Measurements from ENCODE around the gene UROS. TPM values are rescaled to one million over a fixed set of nuclear protein-coding genes. Genes with fewer than 3 reads are reported as not detected.

UROS gene
- total RNA-seq, 1 experiment from 2014 or later = 48.7 TPM

- TF ChIP-seq ATF6 (CRISPR knock-in tag; IDR thresholded peaks at IDR 0.05) (no peak), USF2 (CRISPR knock-in tag; IDR thresholded peaks at IDR 0.05) (0 out of 2 replicates have a peak, but pooled peaks have one; percentile 50), JUN (CRISPR knock-in tag; IDR thresholded peaks at IDR 0.05) (0 out of 2 replicates have a peak, but pooled peaks have one; percentile 58), MAX (CRISPR knock-in tag; IDR thresholded peaks at IDR 0.05) (peak; percentile 27; the same call in 1 of the 2 replicates), KAT7 (CRISPR knock-in tag; IDR thresholded peaks at IDR 0.05; ENCODE audit: borderline replicate concordance) (peak; percentile 30; the same call in 1 of the 2 replicates), ATF2 (CRISPR knock-in tag; IDR thresholded peaks at IDR 0.05; ENCODE audit: borderline replicate concordance, low read depth) (no peak), ZBTB43 (CRISPR knock-in tag; IDR thresholded peaks at IDR 0.05) (no peak)
These were observed at the start of gene UROS, which contains the start of gene BCCIP (continued) for GRCh38 chr10:125822878-125823662.

GRCh38 chr10:125871338-125871737, 48.3 kb upstream of the UROS start:
- ATAC-seq = no peak
- DNase-seq (ENCODE audit: low spot score) = no peak
- no peak overlapping the region for H3K4me3 Mint-ChIP-seq
- ChIA-PET POLR2A (no interaction called here), CTCF (interaction anchor here (2.3 kb wide), 1 partner anchor 63 kb away, joined by 8 read pairs; no protein-coding TSS in a partner anchor)
- H3K27ac Mint-ChIP-seq = no peak overlapping the region
- no peaks in the 10 kb centered on the region for H3K4me1 Mint-ChIP-seq
- no peaks in the 10 kb centered on the region for H3K27me3 Mint-ChIP-seq (ENCODE audit: low read depth)
- peaks cover 19% of the 10 kb centered on the region for H3K9me3 Mint-ChIP-seq
- TF ChIP-seq IRF1 (CRISPR knock-in tag; IDR thresholded peaks at IDR 0.05) (no peak), CDX4 (CRISPR knock-in tag; IDR thresholded peaks at IDR 0.05; ENCODE audit: borderline replicate concordance) (no peak)
- H3K36me3 Mint-ChIP-seq = peaks cover 34% of the 10 kb centered on the region

- POLR2A ChIA-PET = no interaction called here
- H3K9me3 Mint-ChIP-seq = no peaks in the 10 kb centered on the region
- DNase-seq (ENCODE audit: low spot score) (no peak), ATAC-seq (peak; percentile 58)
- no peak overlapping the region for H3K27ac Mint-ChIP-seq
- H3K4me3 Mint-ChIP-seq = no peak overlapping the region
- TF ChIP-seq GRHL2 (CRISPR knock-in tag; IDR thresholded peaks at IDR 0.05; ENCODE audit: insufficient replicate concordance, severe bottlenecking) = no peak
- no peak for TF ChIP-seq TCF7 (CRISPR knock-in tag; IDR thresholded peaks at IDR 0.05; ENCODE audit: low read depth)
- TF ChIP-seq CTCF (IDR thresholded peaks at IDR 0.05) = peak; percentile 59
- TF ChIP-seq TP53 (CRISPR knock-in tag; IDR thresholded peaks at IDR 0.05) = no peak
- no peaks in the 10 kb centered on the region for H3K27me3 Mint-ChIP-seq (ENCODE audit: low read depth)
- CTCF ChIA-PET = interaction anchor here (0.5 to 1.0 kb wide), 7 partner anchors 12 to 468 kb away, joined by 3 to 7 read pairs (median 3); no protein-coding TSS in a partner anchor
- peaks cover 9% of the 10 kb centered on the region; the same call in 1 of the 2 replicates for H3K36me3 Mint-ChIP-seq
- H3K4me1 Mint-ChIP-seq = no peaks in the 10 kb centered on the region
These were observed 45.4 kb upstream of the UROS start for GRCh38 chr10:125868372-125868975.

All from WTC11 (cell line).